SH-SY5Y (cell line): ENCODE measurements around the gene FDPS.

Source experiments
- GATA2 ChIP-seq: IDR thresholded peaks from 2 replicates; pipeline ENCODE4 v1.6.1; 2011; ENCODE audit warnings: mild to moderate bottlenecking, low read depth, low read length
- GATA3 ChIP-seq: IDR thresholded peaks from 2 replicates; pipeline ENCODE4 v1.6.1; 2011; ENCODE audit warnings: low read depth, mild to moderate bottlenecking, low read length, moderate library complexity

- no peak for TF ChIP-seq GATA3
- TF ChIP-seq GATA2: no peak
These were observed 10.9 kb downstream of the FDPS start for GRCh38 chr1:155319536-155319935.
